SK-N-SH (cell line): ENCODE results near the gene TRPC5OS.

Experiments used
- EP300 ChIP-seq, 2 experiments: IDR thresholded peaks; 2 replicates each; pipeline versions ENCODE4 v1.4.0 to v1.6.1; 2012; ENCODE audit warnings: borderline replicate concordance in 1 of 2, low read depth in 1 of 2, low read length in 1 of 2
- EZH2phosphoT487 ChIP-seq: fragments of 200-600 bp; sonication (generic); IDR thresholded peaks from 2 replicates; pipeline ENCODE4 v1.6.1; 2017; ENCODE audit warnings: low read depth, mixed run types, mild to moderate bottlenecking, antibody characterized with exemption, moderate library complexity, borderline replicate concordance
- GATA2 ChIP-seq: sonication (generic); formaldehyde crosslinking; IDR thresholded peaks from 2 replicates; pipeline ENCODE4 v1.5.0; 2020; ENCODE audit warnings: mild to moderate bottlenecking, missing genetic modification reagents
- MXI1 ChIP-seq: IDR thresholded peaks from 2 replicates; pipeline ENCODE4 v1.6.1; 2012; ENCODE audit warnings: mild to moderate bottlenecking, low read depth, low read length, improper control_type of control experiment
- NRF1 ChIP-seq: IDR thresholded peaks from 2 replicates; pipeline ENCODE4 v1.6.1; 2012; ENCODE audit warnings: low read depth, mild to moderate bottlenecking, low read length
- POLR2AphosphoS5 ChIP-seq: IDR thresholded peaks from 2 replicates; pipeline ENCODE4 v1.6.1; 2012; ENCODE audit warnings: low read depth, low read length
- RFX5 ChIP-seq: IDR thresholded peaks from 2 replicates; pipeline ENCODE4 v1.6.1; 2012; ENCODE audit warnings: mild to moderate bottlenecking, improper control_type of control experiment, low read length
- TAF1 ChIP-seq: IDR thresholded peaks from 2 replicates; pipeline ENCODE4 v1.6.1; 2012; ENCODE audit warnings: low read depth, mild to moderate bottlenecking, low read length, moderate library complexity, borderline replicate concordance
- YY1 ChIP-seq: IDR thresholded peaks from 2 replicates; pipeline ENCODE4 v1.4.0; 2012; ENCODE audit warnings: low read depth, mild to moderate bottlenecking
- TF ChIP-seq, protein P1 (sequence below): fragments of 200-600 bp; sonication (generic); IDR thresholded peaks from 2 replicates; pipeline ENCODE4 v1.6.1; 2017; ENCODE audit warnings: antibody characterized with exemption, mild to moderate bottlenecking, moderate library complexity

DNA sequence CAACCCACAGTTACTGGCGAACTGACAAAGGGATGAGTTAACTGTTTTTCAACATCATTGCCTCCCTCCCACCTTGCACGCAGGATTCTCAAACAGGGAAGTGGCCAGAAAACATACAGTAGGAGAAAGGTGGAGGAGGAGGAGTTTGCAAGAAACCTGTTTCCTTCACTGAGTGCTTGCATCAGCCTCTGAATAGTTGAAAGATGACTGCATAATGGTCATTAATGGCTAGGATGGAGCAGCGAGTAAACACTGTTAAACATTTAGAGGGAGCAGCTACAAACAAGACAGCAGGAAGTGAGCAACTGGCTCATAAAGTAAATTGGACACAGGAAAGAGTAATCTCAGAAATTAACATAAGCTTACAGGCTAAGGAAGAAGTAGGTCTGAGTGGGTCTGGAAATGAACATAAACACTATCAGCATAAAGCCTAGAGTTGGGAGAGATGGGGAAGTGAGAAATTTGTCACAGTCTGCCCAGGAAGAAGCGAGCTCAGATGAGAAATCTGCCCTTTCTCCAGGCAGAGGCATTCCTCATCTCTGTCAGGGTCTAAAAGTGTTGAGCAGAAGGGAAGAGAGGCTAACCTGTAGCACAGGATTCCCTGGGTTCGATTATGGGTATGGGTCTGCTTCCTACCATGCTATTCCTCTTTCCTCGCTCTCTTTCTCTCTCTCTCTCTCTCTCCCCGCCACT, 38.6 kb downstream of the TRPC5OS start:
- TF ChIP-seq, protein P1, sequence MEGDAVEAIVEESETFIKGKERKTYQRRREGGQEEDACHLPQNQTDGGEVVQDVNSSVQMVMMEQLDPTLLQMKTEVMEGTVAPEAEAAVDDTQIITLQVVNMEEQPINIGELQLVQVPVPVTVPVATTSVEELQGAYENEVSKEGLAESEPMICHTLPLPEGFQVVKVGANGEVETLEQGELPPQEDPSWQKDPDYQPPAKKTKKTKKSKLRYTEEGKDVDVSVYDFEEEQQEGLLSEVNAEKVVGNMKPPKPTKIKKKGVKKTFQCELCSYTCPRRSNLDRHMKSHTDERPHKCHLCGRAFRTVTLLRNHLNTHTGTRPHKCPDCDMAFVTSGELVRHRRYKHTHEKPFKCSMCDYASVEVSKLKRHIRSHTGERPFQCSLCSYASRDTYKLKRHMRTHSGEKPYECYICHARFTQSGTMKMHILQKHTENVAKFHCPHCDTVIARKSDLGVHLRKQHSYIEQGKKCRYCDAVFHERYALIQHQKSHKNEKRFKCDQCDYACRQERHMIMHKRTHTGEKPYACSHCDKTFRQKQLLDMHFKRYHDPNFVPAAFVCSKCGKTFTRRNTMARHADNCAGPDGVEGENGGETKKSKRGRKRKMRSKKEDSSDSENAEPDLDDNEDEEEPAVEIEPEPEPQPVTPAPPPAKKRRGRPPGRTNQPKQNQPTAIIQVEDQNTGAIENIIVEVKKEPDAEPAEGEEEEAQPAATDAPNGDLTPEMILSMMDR, result no peak
- TF ChIP-seq GATA2 (CRISPR knock-in tag) (no peak), POLR2AphosphoS5 (no peak), MXI1 (no peak), RFX5 (no peak), TAF1 (no peak), YY1 (no peak), EZH2phosphoT487 (no peak), EP300 (IDR thresholded peaks at IDR 0.05; ENCODE audit: borderline replicate concordance in 1 of 2, low read depth in 1 of 2, low read length in 1 of 2) (no peak), NRF1 (no peak)
